Neural cell (in vitro differentiated cells): ENCODE results near the gene FARP1. TPM values are rescaled to one million over a fixed set of nuclear protein-coding genes. Genes with fewer than 3 reads are reported as not detected.

ENCODE experiments used
- H2AFZ ChIP-seq: fragments of 200-600, 300-800 bp; sonication (generic), shearing (Covaris generic); 2 replicates; pipeline ENCODE4 v1.6.0; 2014; ENCODE audit warnings: low read depth, mild to moderate bottlenecking, antibody characterized with exemption, low read length, moderate library complexity
- H3F3A ChIP-seq: fragments of 200-600 bp; shearing (Covaris generic); 2 replicates; pipeline ENCODE4 v1.6.1; 2016; ENCODE audit warnings: mild to moderate bottlenecking, moderate library complexity, mixed read lengths, antibody characterized with exemption, low read length; ENCODE audit not compliant: insufficient read depth, poor library complexity, severe bottlenecking
- H3K27ac ChIP-seq: fragments of 200-600, 300-800 bp; sonication (generic), shearing (Covaris generic); 2 replicates; pipeline ENCODE4 v1.5.1; 2014; ENCODE audit warnings: mild to moderate bottlenecking, low read length, moderate library complexity
- H3K27me3 ChIP-seq: fragments of 300-800, 200-600 bp; sonication (generic), shearing (Covaris generic); 2 replicates; pipeline ENCODE4 v1.6.0; 2014; ENCODE audit warnings: mild to moderate bottlenecking, low read depth, low read length, moderate library complexity; ENCODE audit not compliant: insufficient read depth
- H3K36me3 ChIP-seq: fragments of 300-800, 200-600 bp; sonication (generic), shearing (Covaris generic); 2 replicates; pipeline ENCODE4 v1.5.1; 2014; ENCODE audit warnings: mild to moderate bottlenecking, antibody characterized with exemption, low read length, moderate library complexity; ENCODE audit not compliant: insufficient read depth
- H3K4me2 ChIP-seq: fragments of 300-800, 200-600 bp; sonication (generic), shearing (Covaris generic); 2 replicates; pipeline ENCODE4 v1.6.0; 2014; ENCODE audit warnings: mild to moderate bottlenecking, low read length
- H3K4me3 ChIP-seq: fragments of 300-800, 200-600 bp; sonication (generic), shearing (Covaris generic); 2 replicates; pipeline ENCODE4 v1.5.1; 2014; ENCODE audit warnings: mild to moderate bottlenecking, low read length, moderate library complexity
- H3K79me2 ChIP-seq: fragments of 200-600 bp; shearing (Covaris generic); replicated peaks from 2 replicates; pipeline ENCODE4 v1.6.0; 2014; ENCODE audit warnings: mild to moderate bottlenecking, low read length, moderate library complexity; ENCODE audit not compliant: insufficient read depth
- H3K9ac ChIP-seq: fragments of 300-800, 200-600 bp; sonication (generic), shearing (Covaris generic); 2 replicates; pipeline ENCODE4 v1.6.1; 2016; ENCODE audit warnings: mild to moderate bottlenecking, low read length, mixed read lengths
- H3K9me2 ChIP-seq: fragments of 200-600 bp; shearing (Covaris generic); 2 replicates; pipeline ENCODE4 v1.6.1; 2016; ENCODE audit warnings: mild to moderate bottlenecking, low read length, mixed read lengths; ENCODE audit not compliant: insufficient read depth
- H3K9me3 ChIP-seq: fragments of 200-600, 300-800 bp; sonication (generic), shearing (Covaris generic); 2 replicates; pipeline ENCODE4 v1.6.1; 2016; ENCODE audit warnings: mild to moderate bottlenecking, mixed run types, low read length, moderate library complexity, mixed read lengths
- H4K20me1 ChIP-seq: fragments of 200-600 bp; shearing (Covaris generic); 2 replicates; pipeline ENCODE4 v1.6.1; 2016; ENCODE audit warnings: mild to moderate bottlenecking, mixed run types; ENCODE audit not compliant: insufficient read depth
- CTCF ChIP-seq: fragments of 450-650 bp; IDR thresholded peaks from 2 replicates; pipeline ENCODE4 v1.5.1; 2014; ENCODE audit warnings: antibody characterized with exemption, mild to moderate bottlenecking, moderate library complexity; ENCODE audit not compliant: poor library complexity, severe bottlenecking
- EP300 ChIP-seq: fragments of 450-650 bp; conservative IDR thresholded peaks from 2 replicates; pipeline ENCODE4 v1.6.1; 2014; ENCODE audit warnings: antibody characterized with exemption, mild to moderate bottlenecking, moderate library complexity; ENCODE audit not compliant: poor library complexity, severe bottlenecking
- EZH2 ChIP-seq: fragments of 200-600, 300-800 bp; shearing (Covaris generic), sonication (generic); IDR thresholded peaks from 2 replicates; pipeline ENCODE4 v1.6.1; 2014; ENCODE audit warnings: antibody characterized with exemption, low read length, borderline replicate concordance, mild to moderate bottlenecking; ENCODE audit not compliant: insufficient read depth, poor library complexity, severe bottlenecking
- MXI1 ChIP-seq: fragments of 450-650 bp; conservative IDR thresholded peaks from 2 replicates; pipeline ENCODE4 v1.6.1; 2014; ENCODE audit warnings: antibody characterized with exemption, mild to moderate bottlenecking; ENCODE audit not compliant: poor library complexity, severe bottlenecking
- POLR2AphosphoS5 ChIP-seq: IDR thresholded peaks from 2 replicates; pipeline ENCODE4 v1.6.1; 2012
- RAD21 ChIP-seq: fragments of 450-650 bp; conservative IDR thresholded peaks from 2 replicates; pipeline ENCODE4 v1.6.1; 2014; ENCODE audit warnings: antibody characterized with exemption, mild to moderate bottlenecking, moderate library complexity
- REST ChIP-seq: IDR thresholded peaks from 2 replicates; pipeline ENCODE4 v1.6.1; 2012; ENCODE audit warnings: borderline replicate concordance
- SMC3 ChIP-seq: fragments of 450-650 bp; conservative IDR thresholded peaks from 2 replicates; pipeline ENCODE4 v1.6.1; 2014; ENCODE audit warnings: antibody characterized with exemption, mild to moderate bottlenecking, moderate library complexity; ENCODE audit not compliant: poor library complexity
- TAF1 ChIP-seq: IDR thresholded peaks from 2 replicates; pipeline ENCODE4 v1.6.1; 2012; ENCODE audit warnings: low read depth
- polyA plus RNA-seq: library from polyadenylated mRNA; depleted of rRNA; stranded (reverse); fragments of >200 nt; gene quantifications from 2 replicates; pipeline ENCODE4 v1.2.3, GENCODE V29; 2014

The FARP1 gene
- polyA plus RNA-seq, 1 donor from 2014 or later = 19.7 TPM

- no peaks in the 10 kb centered on the region for H3K9me3 ChIP-seq
- H3K27me3 ChIP-seq = no peaks in the 10 kb centered on the region
- no peaks in the 10 kb centered on the region for H3K79me2 ChIP-seq
- no peaks in the 10 kb centered on the region for H4K20me1 ChIP-seq
- no peak overlapping the region for H3K4me2 ChIP-seq
- no peak overlapping the region for H3K4me3 ChIP-seq
- no peak for TF ChIP-seq RAD21
- TF ChIP-seq CTCF = no peak
- no peak for TF ChIP-seq TAF1
- TF ChIP-seq MXI1 = no peak
- no peak for TF ChIP-seq EP300
- no peak for TF ChIP-seq POLR2AphosphoS5
- no peak for TF ChIP-seq REST
- no peak for TF ChIP-seq SMC3
- TF ChIP-seq EZH2 = no peak
- H3K9ac ChIP-seq = no peak overlapping the region
- no peak overlapping the region for H2AFZ ChIP-seq
- no peaks in the 10 kb centered on the region for H3K36me3 ChIP-seq
- H3F3A ChIP-seq = no peaks in the 10 kb centered on the region
- no peaks in the 10 kb centered on the region for H3K9me2 ChIP-seq
- H3K27ac ChIP-seq = no peak overlapping the region
These were observed 325.5 kb downstream of the FARP1 start for GRCh38 chr13:98468361-98468760.

DNA sequence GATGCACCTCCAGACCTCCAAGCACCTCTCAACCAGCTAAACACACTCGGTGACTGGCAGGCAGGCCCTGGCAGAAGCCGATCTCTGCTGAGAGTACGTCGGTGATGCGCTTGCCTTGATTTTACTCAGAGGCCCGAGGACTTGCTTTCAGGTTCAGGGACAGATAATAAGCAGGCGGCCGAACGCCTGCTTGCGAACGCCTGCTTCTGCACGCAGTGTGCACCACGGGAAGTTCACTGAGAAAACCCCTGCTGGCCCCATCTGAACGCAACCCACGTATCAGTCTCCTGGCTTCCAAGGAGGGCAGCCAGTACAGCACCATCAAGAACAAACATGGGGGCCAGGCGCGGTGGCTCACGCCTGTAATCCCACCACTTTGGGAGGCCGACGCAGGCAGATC is 326.0 kb downstream of the FARP1 start:
- no peaks in the 10 kb centered on the region for H3K27me3 ChIP-seq
- no peaks in the 10 kb centered on the region for H3K9me3 ChIP-seq
- no peaks in the 10 kb centered on the region for H3K79me2 ChIP-seq
- H3K27ac ChIP-seq = no peak overlapping the region
- H3K4me2 ChIP-seq = no peak overlapping the region
- no peak overlapping the region for H3K9ac ChIP-seq
- no peak overlapping the region for H3K4me3 ChIP-seq
- H3K36me3 ChIP-seq = no peaks in the 10 kb centered on the region
- no peaks in the 10 kb centered on the region for H4K20me1 ChIP-seq
- no peak for TF ChIP-seq MXI1
- TF ChIP-seq POLR2AphosphoS5 = no peak
- TF ChIP-seq REST = no peak
- TF ChIP-seq TAF1 = no peak
- TF ChIP-seq EP300 = no peak
- no peak for TF ChIP-seq CTCF
- TF ChIP-seq EZH2 = no peak
- no peak for TF ChIP-seq RAD21
- no peak for TF ChIP-seq SMC3
- no peaks in the 10 kb centered on the region for H3F3A ChIP-seq
- H3K9me2 ChIP-seq = no peaks in the 10 kb centered on the region
- H2AFZ ChIP-seq = no peak overlapping the region
